ENCODE measurements around the gene CAST.

Gene CAST

DNA sequence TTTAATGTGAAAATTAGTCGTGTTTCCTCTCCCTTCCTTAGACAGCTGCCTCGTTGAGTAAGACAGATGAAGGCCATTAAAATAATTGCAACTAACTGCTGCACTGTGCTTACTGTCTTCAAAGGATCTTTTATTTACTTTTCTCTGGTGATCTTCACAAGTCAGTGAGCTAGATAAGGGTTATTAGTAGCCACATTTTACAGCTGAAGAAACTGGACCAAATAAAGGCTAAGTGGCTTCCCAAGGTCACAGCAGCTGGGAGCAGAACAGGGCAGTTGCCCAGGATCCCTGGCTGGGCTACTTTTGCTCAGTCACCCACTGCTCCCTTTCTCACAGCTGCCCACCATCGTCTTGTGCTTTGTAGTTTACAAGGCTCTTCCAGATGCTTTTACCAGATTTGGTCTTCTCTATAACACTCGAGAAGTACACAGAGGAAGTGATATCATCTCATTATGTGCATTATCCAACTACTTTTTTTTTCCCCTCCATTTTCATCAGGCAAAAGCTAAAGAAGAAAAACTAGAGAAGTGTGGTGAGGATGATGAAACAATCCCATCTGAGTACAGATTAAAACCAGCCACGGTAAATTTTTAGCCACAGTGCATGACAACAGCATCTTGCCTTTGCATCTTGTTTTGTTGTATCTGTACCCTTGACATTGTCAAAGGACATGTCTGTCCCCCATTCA lies 83.8 kb downstream of the CAST start:
- Histone ChIP-seq H3K36me3 (ENCODE audit: insufficient read depth, low read length) (no peaks in the 10 kb centered on the region), H3K9ac (ENCODE audit: low read depth, low read length) (no peak overlapping the region), H3K9me3 (ENCODE audit: insufficient read depth, low read length, severe bottlenecking) (no peaks in the 10 kb centered on the region), H3K27me3 (ENCODE audit: insufficient read depth, low read length, poor library complexity) (no peaks in the 10 kb centered on the region), H3K27ac (ENCODE audit: low read length) (peak overlapping the region; percentile 16), H3K79me2 (ENCODE audit: insufficient read depth, low read length) (no peaks in the 10 kb centered on the region), H4K20me1 (ENCODE audit: insufficient read depth, low read length) (no peaks in the 10 kb centered on the region), H3K4me1 (ENCODE audit: insufficient read depth, low read length) (peaks cover 17% of the 10 kb centered on the region), H2AFZ (ENCODE audit: low read depth, low read length) (no peak overlapping the region), H3K4me3 (ENCODE audit: low read depth in 1 of 2, low read length in 2 of 2) (no peak overlapping the region), H3K4me2 (ENCODE audit: insufficient read depth, low read length) (0 out of 2 replicates have a peak overlapping the region, but pooled peaks have one; percentile 5)
- DNase-seq = no peak
- no peak for TF ChIP-seq EZH2 (IDR thresholded peaks at IDR 0.05; ENCODE audit: borderline replicate concordance, low read depth, low read length, severe bottlenecking)
- TF ChIP-seq, protein P1, sequence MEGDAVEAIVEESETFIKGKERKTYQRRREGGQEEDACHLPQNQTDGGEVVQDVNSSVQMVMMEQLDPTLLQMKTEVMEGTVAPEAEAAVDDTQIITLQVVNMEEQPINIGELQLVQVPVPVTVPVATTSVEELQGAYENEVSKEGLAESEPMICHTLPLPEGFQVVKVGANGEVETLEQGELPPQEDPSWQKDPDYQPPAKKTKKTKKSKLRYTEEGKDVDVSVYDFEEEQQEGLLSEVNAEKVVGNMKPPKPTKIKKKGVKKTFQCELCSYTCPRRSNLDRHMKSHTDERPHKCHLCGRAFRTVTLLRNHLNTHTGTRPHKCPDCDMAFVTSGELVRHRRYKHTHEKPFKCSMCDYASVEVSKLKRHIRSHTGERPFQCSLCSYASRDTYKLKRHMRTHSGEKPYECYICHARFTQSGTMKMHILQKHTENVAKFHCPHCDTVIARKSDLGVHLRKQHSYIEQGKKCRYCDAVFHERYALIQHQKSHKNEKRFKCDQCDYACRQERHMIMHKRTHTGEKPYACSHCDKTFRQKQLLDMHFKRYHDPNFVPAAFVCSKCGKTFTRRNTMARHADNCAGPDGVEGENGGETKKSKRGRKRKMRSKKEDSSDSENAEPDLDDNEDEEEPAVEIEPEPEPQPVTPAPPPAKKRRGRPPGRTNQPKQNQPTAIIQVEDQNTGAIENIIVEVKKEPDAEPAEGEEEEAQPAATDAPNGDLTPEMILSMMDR (IDR thresholded peaks at IDR 0.05; ENCODE audit: borderline replicate concordance, extremely low read depth, low read length, poor library complexity, severe bottlenecking) = no peak
- ATAC-seq (ENCODE audit: insufficient read depth, low read depth) = peak; percentile 83

DNA sequence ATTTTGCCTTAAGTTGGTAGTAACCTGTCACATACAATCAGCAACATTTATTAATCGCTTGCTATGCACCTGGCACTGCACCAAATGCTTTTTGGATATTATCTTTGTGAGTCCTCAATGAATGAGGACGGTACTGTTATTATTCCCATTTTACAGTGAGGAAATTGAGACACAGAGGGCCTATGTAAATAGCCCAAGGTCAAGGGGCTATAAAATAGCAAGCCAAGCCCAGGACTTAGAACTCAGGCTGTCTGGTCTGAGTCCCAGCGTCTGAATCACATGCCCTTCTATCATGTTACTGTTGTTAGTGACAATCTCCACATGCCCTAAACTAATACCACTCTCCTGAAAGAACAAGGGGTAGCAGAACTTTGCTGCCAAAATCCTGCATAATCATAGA lies 85.5 kb downstream of the CAST start:
- no peak for ATAC-seq (ENCODE audit: insufficient read depth, low read depth)
- no peaks in the 10 kb centered on the region for H3K36me3 ChIP-seq (ENCODE audit: insufficient read depth, low read length)
- TF ChIP-seq, protein P1 (IDR thresholded peaks at IDR 0.05; ENCODE audit: borderline replicate concordance, extremely low read depth, low read length, poor library complexity, severe bottlenecking) = no peak
- no peak for TF ChIP-seq EZH2 (IDR thresholded peaks at IDR 0.05; ENCODE audit: borderline replicate concordance, low read depth, low read length, severe bottlenecking)
- H3K27me3 ChIP-seq (ENCODE audit: insufficient read depth, low read length, poor library complexity) = no peaks in the 10 kb centered on the region
- H3K27ac ChIP-seq (ENCODE audit: low read length) = no peak overlapping the region
- no peak overlapping the region for H3K9ac ChIP-seq (ENCODE audit: low read depth, low read length)
- H3K4me1 ChIP-seq (ENCODE audit: insufficient read depth, low read length) = peaks cover 17% of the 10 kb centered on the region
- no peaks in the 10 kb centered on the region for H3K9me3 ChIP-seq (ENCODE audit: insufficient read depth, low read length, severe bottlenecking)
- no peaks in the 10 kb centered on the region for H3K79me2 ChIP-seq (ENCODE audit: insufficient read depth, low read length)
- H3K4me2 ChIP-seq (ENCODE audit: insufficient read depth, low read length) = no peak overlapping the region
- no peak overlapping the region for H2AFZ ChIP-seq (ENCODE audit: low read depth, low read length)
- no peak overlapping the region for H3K4me3 ChIP-seq (ENCODE audit: low read depth in 1 of 2, low read length in 2 of 2)
- no peak for DNase-seq
- no peaks in the 10 kb centered on the region for H4K20me1 ChIP-seq (ENCODE audit: insufficient read depth, low read length)

- no peak overlapping the region for H2AFZ ChIP-seq (ENCODE audit: low read depth, low read length)
- DNase-seq = no peak
- no peaks in the 10 kb centered on the region for H3K9me3 ChIP-seq (ENCODE audit: insufficient read depth, low read length, severe bottlenecking)
- H4K20me1 ChIP-seq (ENCODE audit: insufficient read depth, low read length) = no peaks in the 10 kb centered on the region
- H3K9ac ChIP-seq (ENCODE audit: low read depth, low read length) = no peak overlapping the region
- H3K27me3 ChIP-seq (ENCODE audit: insufficient read depth, low read length, poor library complexity) = no peaks in the 10 kb centered on the region
- no peaks in the 10 kb centered on the region for H3K36me3 ChIP-seq (ENCODE audit: insufficient read depth, low read length)
- no peak for ATAC-seq (ENCODE audit: insufficient read depth, low read depth)
- H3K4me3 ChIP-seq (ENCODE audit: low read depth in 1 of 2, low read length in 2 of 2) = no peak overlapping the region
- TF ChIP-seq, protein P1 (IDR thresholded peaks at IDR 0.05; ENCODE audit: borderline replicate concordance, extremely low read depth, low read length, poor library complexity, severe bottlenecking) = no peak
- TF ChIP-seq EZH2 (IDR thresholded peaks at IDR 0.05; ENCODE audit: borderline replicate concordance, low read depth, low read length, severe bottlenecking) = no peak
- H3K4me1 ChIP-seq (ENCODE audit: insufficient read depth, low read length) = peaks cover 13% of the 10 kb centered on the region
- H3K79me2 ChIP-seq (ENCODE audit: insufficient read depth, low read length) = no peaks in the 10 kb centered on the region
- H3K27ac ChIP-seq (ENCODE audit: low read length) = no peak overlapping the region
- H3K4me2 ChIP-seq (ENCODE audit: insufficient read depth, low read length) = no peak overlapping the region
Observed at GRCh38 chr5:96750110-96750822, 88.1 kb downstream of the CAST start.

Data from DND-41 (cell line).